Measurements from ENCODE around the gene IQCM.
"Not testable (repeated sequence)": the region's sequence is repeated elsewhere in the genome, so short reads cannot be mapped to it uniquely, and the experiment has no call there.

Gene IQCM

DNA sequence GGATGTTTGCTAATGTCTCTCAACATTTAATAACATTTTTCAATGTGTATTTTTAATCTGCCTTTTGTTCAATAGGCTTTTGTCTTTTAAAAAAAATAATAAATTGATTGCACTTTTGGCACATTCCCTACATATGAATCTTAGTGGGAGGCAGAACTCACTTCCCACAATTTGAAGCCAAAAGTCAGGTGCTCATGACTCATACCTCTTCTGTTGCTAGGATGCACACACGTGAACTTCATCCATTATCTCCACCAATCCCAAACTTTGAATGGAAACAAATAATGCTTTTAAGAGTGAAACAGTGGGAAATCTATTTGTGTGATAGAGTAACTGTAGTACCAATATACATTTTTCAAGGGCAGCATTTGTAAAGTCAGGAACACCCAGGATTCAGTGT, 260.5 kb downstream of the IQCM start:
- DNase-seq = no peak

DNA sequence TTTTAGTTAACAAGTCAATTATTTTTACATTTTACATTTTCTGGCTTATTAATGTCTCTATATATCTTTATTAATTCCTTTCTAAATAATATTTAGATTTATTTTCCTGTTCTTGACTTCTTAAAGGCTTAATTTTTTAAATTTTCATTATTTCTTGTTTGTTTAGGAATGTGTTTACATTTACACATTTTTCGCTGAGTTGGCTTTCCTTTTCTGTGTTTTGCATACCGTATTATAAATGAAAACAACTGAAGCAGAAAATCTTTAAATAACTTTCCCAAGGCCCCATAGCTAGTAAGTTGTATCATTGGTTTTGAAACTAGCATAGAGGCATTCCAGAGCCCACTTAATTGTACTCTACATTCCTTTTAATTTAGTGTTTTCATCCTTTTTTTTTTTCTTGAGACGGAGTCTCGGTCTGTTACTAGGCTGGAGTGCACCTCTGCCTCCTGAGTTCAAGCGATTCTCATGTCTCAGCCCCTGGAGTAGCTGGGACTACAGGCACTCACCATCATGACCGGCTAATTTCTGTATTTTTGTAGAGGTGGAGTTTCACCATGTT, 261.6 kb downstream of the IQCM start:
- no peak for DNase-seq

DNA sequence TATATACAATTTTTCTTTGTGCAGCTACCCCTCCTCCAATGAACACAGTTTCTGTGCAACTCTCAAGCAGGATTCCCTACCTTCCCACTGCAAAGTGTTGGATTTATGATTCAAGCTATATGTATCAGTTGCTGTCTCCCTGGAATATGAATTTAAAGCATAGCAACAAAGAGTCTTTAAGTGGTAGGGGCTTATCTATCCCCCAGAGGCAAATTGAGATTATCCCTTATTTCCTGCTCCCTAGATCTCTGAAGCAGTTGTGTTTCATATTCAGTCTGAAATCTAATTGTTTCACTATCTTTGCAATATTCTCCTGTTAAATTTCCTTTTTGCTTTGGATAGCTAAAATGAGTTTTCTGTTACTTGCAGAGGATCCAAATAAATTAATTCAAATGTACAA, 263.0 kb downstream of the IQCM start:
- DNase-seq = no peak

DNA sequence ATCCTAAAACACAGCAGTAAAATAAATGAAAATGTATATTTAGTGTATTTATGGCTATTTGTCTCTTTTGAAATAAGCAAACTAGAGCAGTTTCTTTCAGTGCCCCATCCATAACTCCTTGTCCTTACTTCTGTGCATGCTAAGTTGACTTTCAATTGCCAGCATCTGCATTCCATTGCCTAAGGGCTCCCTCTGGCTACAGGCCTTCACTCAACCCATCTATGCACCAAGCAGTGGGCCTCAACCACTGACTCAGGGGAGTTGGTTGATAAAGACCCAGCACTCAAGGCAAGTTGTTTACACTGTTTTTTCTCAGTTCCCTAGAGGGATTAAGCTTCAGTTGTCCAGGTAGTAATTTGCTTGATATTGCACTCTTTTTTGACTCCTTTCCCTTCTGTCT, 265.7 kb downstream of the IQCM start:
- DNase-seq = peak in 1 of 2 experiments; percentile 2

DNA sequence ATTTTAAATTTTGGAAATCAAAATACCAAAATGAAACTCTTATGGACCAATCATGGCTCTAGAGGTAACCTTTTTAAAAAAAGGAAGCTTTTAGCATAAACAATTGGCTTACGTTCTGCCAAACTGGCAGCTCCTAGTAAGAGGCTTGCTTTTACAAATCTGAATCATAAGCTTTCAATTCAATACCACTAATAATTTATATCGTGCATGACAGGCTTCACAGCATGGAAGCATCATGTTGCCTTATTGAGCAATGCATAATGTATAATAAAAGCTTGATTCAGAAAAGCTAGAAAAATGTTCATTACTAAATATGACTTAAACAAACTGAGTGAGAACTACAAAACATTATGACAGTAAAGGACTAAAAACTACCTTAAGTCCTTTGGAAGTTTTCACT, 280.9 kb downstream of the IQCM start:
- no peak for DNase-seq

DNA sequence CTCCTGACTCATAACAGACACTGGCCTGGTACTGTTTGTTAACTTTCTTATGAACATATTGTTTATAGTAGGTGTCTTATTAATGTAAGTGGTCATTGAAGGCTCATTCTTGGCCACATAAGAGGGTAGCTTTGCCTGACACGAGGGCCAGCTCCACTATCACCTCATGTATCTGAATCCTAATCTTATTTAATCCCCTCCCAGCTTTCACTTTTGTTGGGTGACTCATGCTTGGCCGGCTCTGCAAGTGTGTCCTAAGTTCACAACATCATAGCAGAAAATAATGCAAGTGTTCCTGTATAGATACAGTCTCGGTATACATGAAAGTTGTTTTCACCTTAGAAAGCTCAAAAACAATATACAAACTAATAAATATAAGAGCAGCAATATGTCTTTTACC, 283.8 kb downstream of the IQCM start:
- DNase-seq = no peak

DNA sequence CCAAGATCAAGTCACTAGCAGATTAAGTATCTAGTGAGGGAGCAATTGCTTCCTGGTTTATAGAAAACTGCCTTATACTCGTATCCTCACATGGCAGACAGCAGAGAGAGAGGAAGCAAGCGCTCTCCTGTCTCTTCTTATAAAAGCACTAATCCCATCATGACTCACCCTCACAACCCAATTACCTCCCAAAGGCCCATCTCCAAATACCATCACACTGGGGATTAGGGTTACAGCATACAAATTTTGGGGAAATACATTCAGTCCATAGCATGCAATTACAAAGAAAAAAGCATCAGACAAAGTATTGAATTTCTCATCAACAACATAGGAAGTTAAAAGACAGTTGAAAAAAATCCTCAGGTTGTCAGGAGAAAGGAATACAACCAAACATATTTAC, 292.6 kb downstream of the IQCM start:
- DNase-seq = no peak

DNA sequence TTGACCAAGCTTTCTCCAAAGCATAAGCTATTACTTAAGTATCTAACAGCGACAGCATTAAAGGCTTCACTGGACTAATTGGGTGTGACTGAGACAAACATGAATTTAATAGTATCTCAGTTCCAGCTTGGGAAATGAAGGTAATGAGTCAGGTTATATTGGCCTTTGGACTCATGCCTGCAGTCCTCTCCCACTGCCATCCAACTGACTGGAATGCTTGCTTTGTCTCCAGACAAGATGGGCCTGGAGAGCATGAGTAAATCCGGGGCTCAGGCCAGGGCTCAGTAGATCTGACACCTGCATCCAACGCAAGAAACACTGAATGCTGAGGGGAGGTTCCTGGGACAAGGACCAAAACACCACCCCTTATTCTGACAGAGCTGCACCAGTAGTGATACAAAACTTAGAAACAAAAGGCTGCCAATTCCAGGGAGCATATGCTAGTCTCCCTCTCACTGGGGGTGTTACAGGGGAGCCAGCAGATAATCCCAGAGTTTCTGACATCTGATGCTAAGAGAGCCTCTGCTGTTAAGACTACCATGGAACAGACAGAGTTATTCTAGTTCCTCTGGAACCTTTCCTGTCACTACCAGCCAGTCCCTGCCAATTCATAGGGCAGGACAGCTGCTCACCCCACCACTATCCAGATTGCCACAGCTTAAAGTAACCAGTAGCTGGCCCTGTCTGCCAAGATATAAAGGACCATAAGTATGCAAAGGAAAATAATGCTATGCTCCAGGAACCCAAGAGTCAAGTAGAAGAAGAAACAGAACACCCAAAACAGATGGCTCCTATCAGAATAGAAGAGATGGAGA, 293.8 kb downstream of the IQCM start:
- no peak for DNase-seq

DNA sequence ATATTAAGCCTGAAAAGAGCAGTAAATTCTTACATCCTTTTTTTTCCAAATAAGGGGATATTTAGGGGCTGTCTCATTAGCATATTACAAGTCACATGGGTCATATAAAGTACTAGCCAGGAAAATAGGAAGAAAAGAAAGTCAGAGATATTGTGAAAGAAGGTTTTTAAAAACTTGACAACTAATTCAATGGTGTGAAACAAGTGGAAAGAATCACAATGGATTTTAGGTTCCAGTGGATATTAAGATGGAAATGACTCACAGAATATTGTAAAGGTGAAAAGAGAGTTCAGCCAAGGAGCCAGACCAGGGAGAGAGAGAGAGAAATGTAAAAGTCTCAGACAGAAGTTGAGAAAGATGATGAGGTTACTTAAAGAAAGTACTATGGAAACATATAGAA, 297.2 kb downstream of the IQCM start:
- no peak for DNase-seq

DNA sequence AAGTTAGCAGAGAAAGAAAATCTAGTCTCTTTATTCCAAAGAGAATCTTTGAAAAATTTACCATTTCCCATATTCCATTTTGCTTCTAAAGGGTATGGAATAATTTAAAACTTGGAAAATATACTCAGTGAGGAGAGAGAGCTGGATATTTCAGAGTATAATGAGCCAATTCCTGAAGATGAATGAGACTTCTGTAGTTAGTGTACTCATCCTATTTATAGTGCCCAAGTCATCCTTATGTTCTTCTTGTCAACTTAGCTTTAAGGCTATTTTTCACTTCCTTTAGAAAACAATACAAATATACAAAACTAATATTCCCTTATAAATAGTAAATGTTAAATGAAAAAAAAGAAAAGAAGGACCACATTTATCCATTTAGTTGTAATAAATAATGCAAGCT, 302.6 kb downstream of the IQCM start:
- no peak for DNase-seq

DNA sequence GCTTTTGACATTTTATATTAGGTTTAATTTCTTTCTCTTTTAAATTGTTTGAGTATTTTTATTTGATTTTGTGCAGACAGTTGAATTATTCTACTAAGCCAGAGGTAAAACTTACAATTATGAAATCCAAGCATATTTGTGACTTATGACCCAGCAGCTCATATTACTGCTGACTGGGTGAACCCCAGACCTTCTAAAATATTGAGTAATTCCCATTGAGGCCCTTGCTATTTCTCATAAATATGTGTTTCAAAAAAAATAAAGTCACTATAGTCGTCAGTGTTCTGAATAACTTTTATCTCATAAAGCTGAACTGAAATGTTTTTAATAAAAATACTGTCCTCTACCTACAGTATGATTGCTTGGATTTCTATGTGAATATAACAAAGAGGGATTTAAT, 303.1 kb downstream of the IQCM start:
- no peak for DNase-seq

DNA sequence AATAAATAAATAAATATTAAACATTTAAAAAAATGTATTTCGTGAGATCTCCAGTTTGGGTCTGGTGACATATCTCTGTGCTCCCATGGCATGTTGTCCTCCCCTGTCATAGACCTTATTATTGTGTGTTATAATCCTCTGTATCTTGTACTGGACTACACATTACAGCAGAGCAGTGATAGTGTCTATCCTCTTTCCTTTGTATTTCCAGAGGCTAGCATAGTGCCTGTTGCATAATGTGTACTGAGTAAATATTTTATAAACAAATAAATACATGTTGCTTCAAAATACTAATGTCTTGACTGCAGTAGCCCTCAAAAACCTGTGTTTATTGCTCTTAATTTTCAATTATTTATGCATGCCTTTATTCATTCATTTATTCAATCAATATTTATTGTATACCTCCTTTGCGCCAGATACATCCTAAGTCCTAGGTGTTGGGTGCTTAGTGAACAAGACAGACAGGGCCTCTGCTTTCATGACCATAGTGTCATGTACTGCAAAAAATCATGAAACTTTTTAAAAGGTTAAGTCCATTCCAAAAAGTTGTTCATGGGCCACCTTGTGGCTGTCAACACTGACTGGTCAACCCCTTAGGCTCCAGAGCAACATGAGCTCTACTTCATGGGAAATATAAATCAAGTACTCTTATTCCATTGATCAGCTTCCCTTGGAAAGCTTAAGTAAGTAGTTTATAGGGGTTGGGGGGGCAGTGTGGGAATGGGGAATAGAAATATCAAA, 303.9 kb downstream of the IQCM start:
- no peak for DNase-seq

DNA sequence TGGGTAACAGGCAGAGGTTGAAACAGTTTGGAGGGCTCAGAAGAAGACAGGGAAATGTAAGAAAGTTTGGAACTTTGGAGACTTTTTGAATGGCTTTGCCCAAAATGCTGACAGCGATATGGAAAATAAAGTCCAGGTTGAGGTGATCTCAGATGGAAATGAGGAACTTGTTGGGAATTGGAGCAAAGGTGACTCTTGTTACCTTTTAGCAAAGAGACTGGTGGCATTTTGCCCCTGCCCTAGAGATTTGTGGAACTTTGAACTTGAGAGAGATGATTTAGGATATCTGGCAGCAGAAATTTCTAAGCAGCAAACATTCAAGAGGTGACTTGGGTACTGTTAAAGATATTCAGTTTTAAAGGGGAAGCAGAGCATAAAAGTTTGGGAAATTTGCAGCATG, 308.3 kb downstream of the IQCM start:
- DNase-seq = not testable (repeated sequence)

DNA sequence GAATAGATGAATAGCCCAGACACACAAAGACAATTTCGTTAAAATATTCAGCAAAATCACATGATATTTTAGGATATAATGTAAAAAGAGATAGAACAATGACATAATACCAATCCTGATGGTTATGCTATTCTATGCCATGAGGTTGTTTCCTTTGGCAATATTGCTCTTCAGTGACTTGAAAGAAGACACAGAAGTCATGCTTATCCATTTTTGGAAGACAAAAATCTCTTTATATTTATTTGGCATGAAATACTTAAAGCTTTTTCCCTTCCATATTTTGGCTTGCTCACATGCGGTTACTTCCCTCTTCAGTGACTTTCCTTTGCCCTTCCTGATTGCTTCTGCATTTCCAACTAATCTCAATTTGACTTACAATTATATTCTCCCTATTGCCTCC, 314.8 kb downstream of the IQCM start:
- no peak for DNase-seq

DNA sequence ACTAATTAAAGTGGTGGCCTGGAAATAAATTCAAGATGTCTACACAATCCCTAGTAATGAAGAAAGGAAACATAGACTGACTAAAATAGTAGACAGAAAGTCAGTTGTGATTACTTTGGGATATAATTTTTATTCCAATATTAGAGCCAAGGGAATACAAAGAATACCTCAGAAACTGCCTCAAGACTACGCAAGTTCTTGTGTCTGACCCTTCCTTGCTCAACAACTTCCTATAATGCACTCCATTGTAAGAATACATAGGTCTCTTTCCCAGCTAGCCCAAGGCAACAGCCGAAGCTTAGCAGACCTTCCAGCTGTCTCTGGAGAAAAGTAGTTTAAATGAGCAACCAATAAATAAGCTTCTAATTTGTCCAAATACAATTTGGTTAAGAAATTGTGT, 315.9 kb downstream of the IQCM start:
- no peak for DNase-seq

DNA sequence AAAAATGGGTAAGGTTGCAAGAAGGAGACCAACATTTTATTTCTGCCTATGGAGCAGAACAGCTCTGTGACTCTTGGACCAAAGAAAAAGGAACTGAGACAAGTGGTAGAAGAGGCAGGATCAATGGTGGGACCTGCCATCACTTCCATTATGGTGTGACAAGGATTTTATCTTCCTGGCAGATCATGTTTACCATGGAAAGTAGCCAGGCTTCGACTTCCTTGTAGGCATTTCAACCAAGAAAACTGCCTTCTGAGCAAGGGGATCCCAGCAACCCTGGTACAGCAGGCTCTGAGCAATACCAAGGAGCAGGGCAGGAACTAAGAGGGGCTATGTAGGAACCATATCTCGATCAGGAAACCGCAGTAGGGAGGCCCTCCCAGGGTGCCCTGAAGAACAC, 317.4 kb downstream of the IQCM start:
- no peak for DNase-seq

DNA sequence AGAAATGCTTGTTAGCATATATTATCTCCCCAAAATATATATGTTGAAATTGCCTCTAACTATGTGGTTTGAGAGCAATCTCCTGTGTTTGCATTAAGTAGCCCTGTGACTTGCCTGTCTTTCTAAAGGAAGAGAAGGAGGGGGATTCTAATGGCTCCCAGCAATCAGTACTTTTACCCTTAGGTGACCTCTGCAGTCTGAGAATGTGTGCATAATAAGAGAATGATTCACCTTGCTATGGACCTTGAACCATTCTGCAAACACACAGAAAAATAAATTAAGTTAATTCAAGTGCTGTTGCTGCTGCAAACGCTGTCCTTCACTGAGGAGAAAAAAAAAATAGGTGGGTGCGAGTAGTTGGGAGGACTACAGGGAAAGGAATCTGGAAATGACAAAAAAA, 322.2 kb downstream of the IQCM start:
- DNase-seq = no peak

DNA sequence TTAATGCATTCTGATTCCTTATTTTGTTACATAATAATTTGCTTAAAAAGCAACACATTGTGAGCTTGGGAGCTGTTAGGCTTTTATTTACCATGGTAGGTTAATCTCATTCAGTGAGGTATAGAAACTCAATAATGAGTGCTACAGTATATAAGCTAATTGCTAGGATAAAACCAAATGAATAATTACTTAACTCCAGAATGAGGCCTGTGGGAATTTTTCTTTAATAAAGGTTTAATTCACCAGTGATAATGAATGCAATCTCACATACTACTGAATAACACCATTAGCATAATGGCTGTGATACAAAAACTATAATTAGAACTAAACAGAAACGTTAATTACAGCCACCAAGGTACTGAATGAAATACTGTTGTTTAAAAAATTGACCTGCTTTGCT, 326.3 kb downstream of the IQCM start:
- DNase-seq = no peak

DNA sequence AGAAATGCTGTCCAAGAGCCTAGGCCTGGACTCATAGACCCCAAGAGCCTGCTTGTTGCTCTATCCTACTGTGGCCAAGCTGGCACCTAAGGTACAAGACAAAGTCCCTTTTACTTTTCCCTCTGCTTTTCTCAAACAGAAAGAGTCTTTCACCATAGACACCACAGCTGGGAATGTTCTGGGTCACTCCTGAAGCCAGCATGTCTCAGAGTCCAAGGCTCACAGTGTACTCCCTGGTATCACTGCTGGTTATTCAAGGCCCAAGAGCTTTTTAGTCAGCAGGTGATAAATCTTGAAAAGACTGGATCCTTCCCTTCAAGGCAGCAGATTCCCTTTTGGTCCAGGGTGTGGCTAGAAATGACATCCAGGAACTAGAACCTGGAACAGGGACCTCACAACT, 328.8 kb downstream of the IQCM start:
- DNase-seq = no peak

DNA sequence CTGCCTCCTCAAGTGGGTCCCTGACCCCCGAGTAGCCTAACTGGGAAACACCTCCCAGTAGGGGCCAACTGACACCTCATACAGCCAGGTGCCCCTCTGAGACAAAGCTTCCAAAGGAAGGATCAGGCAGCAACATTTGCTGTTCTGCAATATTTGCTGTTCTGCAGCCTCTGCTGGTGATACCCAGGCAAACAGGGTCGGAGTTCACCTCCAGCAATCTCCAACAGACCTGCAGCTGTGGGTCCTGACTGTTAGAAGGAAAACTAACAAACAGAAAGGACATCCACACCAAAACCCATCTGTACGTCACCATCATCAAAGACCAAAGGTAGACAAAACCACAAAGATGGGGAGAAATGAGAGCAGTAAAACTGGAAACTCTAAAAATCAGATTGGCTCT, 347.0 kb downstream of the IQCM start:
- DNase-seq = not testable (repeated sequence)

DNA sequence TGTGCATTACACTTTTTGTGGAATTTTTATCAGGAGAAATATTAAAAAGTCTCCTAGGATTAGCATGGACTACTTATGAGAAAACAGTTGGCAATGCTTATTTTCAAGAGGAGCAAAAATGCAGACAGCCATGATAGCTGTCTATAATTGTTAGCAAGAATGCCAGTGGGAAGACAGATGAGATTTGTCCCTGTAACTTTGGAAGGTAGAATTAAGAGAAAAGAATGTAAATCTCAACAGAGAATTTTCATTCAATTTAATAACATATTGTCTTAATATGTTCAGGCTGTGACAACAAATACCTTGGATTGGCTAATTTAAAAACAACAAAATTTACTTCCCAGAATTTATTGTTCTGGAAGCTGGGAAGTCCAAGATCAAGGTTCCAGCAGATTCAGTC, 349.2 kb downstream of the IQCM start:
- no peak for DNase-seq

DNA sequence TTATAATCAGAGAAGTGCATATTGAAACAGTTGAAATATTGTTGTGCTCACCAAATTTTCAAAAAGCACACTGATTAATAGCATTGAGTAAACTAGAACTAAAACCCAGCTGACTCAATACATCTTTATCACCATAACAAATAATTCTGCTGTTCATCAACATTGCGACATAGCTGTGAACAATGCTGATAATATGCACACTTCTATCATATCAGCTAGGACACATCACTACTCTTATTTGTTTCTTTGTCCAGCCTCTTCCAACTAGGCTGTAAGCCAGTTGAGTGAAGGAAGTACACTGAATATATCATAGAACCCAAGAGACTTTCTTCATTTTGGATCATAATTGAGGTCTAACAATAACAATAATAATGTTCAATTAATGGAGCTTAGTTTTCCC, 349.7 kb downstream of the IQCM start:
- no peak for DNase-seq

DNA sequence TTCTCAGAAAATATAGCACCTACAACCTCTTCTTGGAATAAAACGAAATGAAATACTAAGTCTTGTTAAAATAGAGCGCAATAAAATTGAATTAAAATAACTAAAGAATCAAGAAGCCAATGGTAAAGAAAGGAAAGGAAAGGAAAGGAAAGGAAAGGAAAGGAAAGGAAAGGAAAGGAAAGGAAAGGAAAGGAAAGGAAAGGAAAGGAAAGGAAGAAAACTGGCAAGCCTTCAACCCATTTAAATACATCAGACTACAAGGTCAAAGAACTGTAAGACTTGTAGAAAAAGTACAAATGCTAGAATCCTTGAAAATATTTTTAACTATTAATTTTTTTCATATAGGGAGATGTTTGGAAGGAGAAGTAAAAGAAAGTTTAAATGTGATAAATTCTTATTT, 372.1 kb downstream of the IQCM start:
- no peak for DNase-seq

DNA sequence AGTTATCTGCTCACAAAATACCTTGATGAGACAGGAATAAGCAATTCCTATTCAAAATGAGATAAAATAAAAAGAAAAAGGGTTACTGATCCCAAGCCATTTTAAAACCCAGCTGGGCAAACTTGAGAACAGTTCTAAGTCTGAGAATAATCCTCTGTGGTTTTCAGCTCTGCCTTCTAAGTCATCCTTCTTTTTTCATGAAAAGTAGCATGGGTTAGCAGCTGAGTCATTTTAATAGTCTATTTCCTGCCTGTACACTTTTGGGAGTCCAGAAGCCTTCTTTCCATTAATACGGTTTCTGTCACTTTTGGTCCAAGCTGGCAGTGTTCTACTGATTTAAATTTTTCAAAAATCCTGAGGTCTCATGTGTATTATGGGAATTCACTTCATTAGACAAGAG, 374.3 kb downstream of the IQCM start:
- DNase-seq = no peak

All from SW 1271 (cell line).